ENCODE data around the gene IMPG1. TPM values are rescaled to one million over a fixed set of nuclear protein-coding genes. Genes with fewer than 3 reads are reported as not detected.

IMPG1 gene
- not detected for total RNA-seq

GRCh38 chr6:76072562-76072961, at the start of gene IMPG1:
Gene IMPG1, minus strand, starts transcription at chr6:76072662. Its CDS starts 174 bp downstream, at chr6:76072488.
- no peak for ATAC-seq

GRCh38 chr6:76120302-76120701, 47.8 kb upstream of the IMPG1 start:
- no peak for ATAC-seq

- ATAC-seq: no peak
Observed at GRCh38 chr6:76073281-76073680, 819 bp upstream of the IMPG1 start.

- ATAC-seq: no peak
Observed at GRCh38 chr6:76057469-76057868, 15.0 kb downstream of the IMPG1 start.

GRCh38 chr6:76052314-76052713, 20.1 kb downstream of the IMPG1 start:
- ATAC-seq: no peak

- no peak for ATAC-seq
Observed at GRCh38 chr6:76043690-76044089, 28.8 kb downstream of the IMPG1 start.

GRCh38 chr6:76035713-76036112, 36.7 kb downstream of the IMPG1 start:
- ATAC-seq: no peak

- no peak for ATAC-seq
Observed at GRCh38 chr6:76026101-76026500, 46.4 kb downstream of the IMPG1 start.

GRCh38 chr6:76014626-76015530, 57.6 kb downstream of the IMPG1 start:
- ATAC-seq: no peak

GRCh38 chr6:76004202-76004601, 68.3 kb downstream of the IMPG1 start:
- no peak for ATAC-seq

- ATAC-seq: no peak
Observed at GRCh38 chr6:76003686-76004085, 68.8 kb downstream of the IMPG1 start.

GRCh38 chr6:76003113-76003512, 69.3 kb downstream of the IMPG1 start:
- ATAC-seq: no peak

- no peak for ATAC-seq
Observed at GRCh38 chr6:76000629-76001028, 71.8 kb downstream of the IMPG1 start.

GRCh38 chr6:75997696-75998095, 74.8 kb downstream of the IMPG1 start:
- ATAC-seq: no peak

GRCh38 chr6:75993236-75994162, 79.0 kb downstream of the IMPG1 start:
- ATAC-seq: no peak

- no peak for ATAC-seq
Observed at GRCh38 chr6:75991941-75992340, 80.5 kb downstream of the IMPG1 start.

- ATAC-seq: no peak
Observed at GRCh38 chr6:75986935-75987334, 85.5 kb downstream of the IMPG1 start.

- ATAC-seq: no peak
Observed at GRCh38 chr6:75975904-75976303, 96.6 kb downstream of the IMPG1 start.

GRCh38 chr6:75970093-75970492, 102.4 kb downstream of the IMPG1 start:
- no peak for ATAC-seq

GRCh38 chr6:75968143-75968542, 104.3 kb downstream of the IMPG1 start:
- ATAC-seq: no peak

- no peak for ATAC-seq
Observed at GRCh38 chr6:75963569-75963968, 108.9 kb downstream of the IMPG1 start.

- no peak for ATAC-seq
Observed at GRCh38 chr6:75952128-75952527, 120.3 kb downstream of the IMPG1 start.

GRCh38 chr6:75947935-75948334, 124.5 kb downstream of the IMPG1 start:
- no peak for ATAC-seq
